B cell (primary cell): ENCODE measurements around the gene MARS1. TPM values are rescaled to one million over a fixed set of nuclear protein-coding genes. Genes with fewer than 3 reads are reported as not detected.
"Not testable (repeated sequence)": the region's sequence is repeated elsewhere in the genome, so short reads cannot be mapped to it uniquely, and the experiment has no call there.

ENCODE experiments used
- ATAC-seq: fragments of 200-7000 bp; cut with Tn5 transposase; one replicate; pipeline ENCODE4 v1.10.0; 2021; ENCODE audit warnings: low read depth, mild to moderate bottlenecking, moderate number of reproducible peaks, moderate library complexity
- CTCF ChIA-PET: fragments of 350-600 bp; sonication (Branson Sonifier 250); formaldehyde crosslinking; loops from one replicate; lab custom pipeline; 2021; ENCODE audit warnings: antibody characterized with exemption, inconsistent platforms; lab: Charles Lee
- POLR2A ChIA-PET: fragments of 350-600 bp; sonication (Branson Sonifier 250); formaldehyde crosslinking; loops from one replicate; lab custom pipeline; 2021; ENCODE audit warnings: antibody characterized with exemption; lab: Charles Lee
- DNase-seq: peaks from one replicate; pipeline ENCODE4 v3.0.0; 2013
- H2AFZ ChIP-seq: 2 replicates; pipeline ENCODE4 v1.6.1; 2012; ENCODE audit warnings: mild to moderate bottlenecking, low read depth, low read length; ENCODE audit not compliant: insufficient read depth, poor library complexity, severe bottlenecking
- H3K27ac ChIP-seq, 2 donors: 1 replicate in 1 of 2; 2 replicates in 1 of 2; pipeline ENCODE4 v1.5.1; 2012 to 2013; ENCODE audit warnings: low read length in 2 of 2, mild to moderate bottlenecking in 2 of 2, moderate library complexity in 1 of 2
- H3K27me3 ChIP-seq, 4 experiments: fragments of 200-600 bp in 1 of 4; sonication (generic) in 1 of 4; replicated peaks in 1 of 4; 1 replicate in 2 of 4; 2 replicates in 2 of 4; pipeline versions ENCODE4 v1.6.1 to v1.7.0; 2013 to 2016; ENCODE audit warnings: low read length in 3 of 4, mild to moderate bottlenecking in 2 of 4, mixed read lengths in 1 of 4, moderate library complexity in 1 of 4; ENCODE audit not compliant: insufficient read depth in 4 of 4, control insufficient read depth in 3 of 4; ENCODE audit errors: control extremely low read depth in 1 of 4
- H3K36me3 ChIP-seq, 2 experiments: replicated peaks in 1 of 2; 1 replicate in 1 of 2; 2 replicates in 1 of 2; pipeline versions ENCODE4 v1.6.1 to v1.7.1; 2013; ENCODE audit warnings: low read length in 1 of 2; ENCODE audit not compliant: insufficient read depth in 2 of 2, control insufficient read depth in 1 of 2; ENCODE audit errors: control extremely low read depth in 1 of 2, extremely low read depth in 1 of 2
- H3K4me1 ChIP-seq, 2 donors: fragments of 200-600 bp in 1 of 2; sonication (generic) in 1 of 2; 1 replicate in 1 of 2; 2 replicates in 1 of 2; pipeline versions ENCODE4 v1.5.1 to v1.6.1; 2013 to 2017; ENCODE audit warnings: low read length in 2 of 2; ENCODE audit not compliant: control insufficient read depth in 2 of 2, insufficient read depth in 2 of 2
- H3K4me2 ChIP-seq: replicated peaks from 2 replicates; pipeline ENCODE3; 2012; ENCODE audit warnings: mild to moderate bottlenecking, low read depth, low read length; ENCODE audit not compliant: poor library complexity, severe bottlenecking
- H3K4me3 ChIP-seq, 5 experiments: fragments of 200-600 bp in 1 of 5; sonication (generic) in 1 of 5; 1 replicate in 3 of 5; 2 replicates in 2 of 5; pipeline versions ENCODE4 v1.5.1 to v1.7.0; 2011 to 2016; ENCODE audit warnings: low read length in 4 of 5, mild to moderate bottlenecking in 4 of 5, low read depth in 2 of 5, control low read depth in 1 of 5, moderate library complexity in 1 of 5; ENCODE audit not compliant: insufficient read depth in 1 of 5; ENCODE audit errors: control extremely low read depth in 1 of 5, extremely low read depth in 1 of 5
- H3K79me2 ChIP-seq: fragments of 200-600 bp; sonication (generic); one replicate; pipeline ENCODE4 v1.6.0; 2016; ENCODE audit warnings: low read length; ENCODE audit not compliant: control insufficient read depth, insufficient read depth
- H3K9ac ChIP-seq: fragments of 200-600 bp; sonication (generic); 2 replicates; pipeline ENCODE4 v1.6.1; 2017; ENCODE audit warnings: mild to moderate bottlenecking, low read length, moderate library complexity
- H3K9me3 ChIP-seq, 3 donors: one replicate each; pipeline versions ENCODE4 v1.6.1 to v1.7.1; 2013; ENCODE audit warnings: low read length in 2 of 3; ENCODE audit not compliant: control insufficient read depth in 2 of 3, insufficient read depth in 1 of 3; ENCODE audit errors: control extremely low read depth in 1 of 3
- H4K20me1 ChIP-seq: 2 replicates; pipeline ENCODE4 v1.6.0; 2012; ENCODE audit warnings: mild to moderate bottlenecking, low read length; ENCODE audit not compliant: insufficient read depth, control insufficient read depth, poor library complexity, severe bottlenecking
- H3K27ac Mint-ChIP-seq: one replicate; pipeline ENCODE4 v1.8.0; 2021; ENCODE audit warnings: mixed read lengths
- H3K27me3 Mint-ChIP-seq: one replicate; pipeline ENCODE4 v1.8.0; 2021; ENCODE audit warnings: mixed read lengths
- H3K4me1 Mint-ChIP-seq: one replicate; pipeline ENCODE4 v1.8.0; 2021; ENCODE audit warnings: mixed read lengths
- H3K4me3 Mint-ChIP-seq: one replicate; pipeline ENCODE4 v1.8.0; 2021; ENCODE audit warnings: mixed read lengths
- H3K9me3 Mint-ChIP-seq: one replicate; pipeline ENCODE4 v1.8.0; 2022; ENCODE audit warnings: mixed read lengths; ENCODE audit not compliant: insufficient read depth
- EZH2 ChIP-seq: IDR thresholded peaks from 2 replicates; pipeline ENCODE4 v1.6.1; 2012; ENCODE audit warnings: borderline replicate concordance, low read depth, mild to moderate bottlenecking, moderate library complexity, low read length; ENCODE audit not compliant: insufficient read depth, poor library complexity, severe bottlenecking
- WGBS: methylation state at CpG from one replicate; pipeline ENCODE4 v1.1.5; 2013; ENCODE audit warnings: missing lambda C conversion rate; ENCODE audit not compliant: insufficient coverage; 5-methylcytosine and 5-hydroxymethylcytosine counted together
- intact Hi-C: fragments of 100-400 bp; cut with micrococcal nuclease; formaldehyde crosslinking; loops from one replicate; pipeline ENCODE4 v1.10.0; 2022
- polyA plus RNA-seq: library from polyadenylated mRNA; depleted of rRNA; stranded (reverse); fragments of >200 nt; gene quantifications from 2 replicates; pipeline ENCODE4 v1.2.3, GENCODE V29; 2012
- total RNA-seq, 2 donors: library from RNA; stranded (reverse); fragments of 120-200 nt in 1 of 2; gene quantifications; 1 replicate in 1 of 2; 2 replicates in 1 of 2; pipeline versions ENCODE4 v1.2.3 to v1.2.4, GENCODE V29; 2013 to 2022
- TF ChIP-seq, protein P1 (sequence below): fragments of 200-600 bp; IDR thresholded peaks from one replicate; pipeline ENCODE4 v1.8.0; 2022; ENCODE audit warnings: antibody characterized with exemption, mild to moderate bottlenecking

MARS1 gene
- total and polyA plus RNA-seq, 2 donors (not counting 1 experiment from before 2014, with no cell fraction given): 158 to 193 TPM

DNA sequence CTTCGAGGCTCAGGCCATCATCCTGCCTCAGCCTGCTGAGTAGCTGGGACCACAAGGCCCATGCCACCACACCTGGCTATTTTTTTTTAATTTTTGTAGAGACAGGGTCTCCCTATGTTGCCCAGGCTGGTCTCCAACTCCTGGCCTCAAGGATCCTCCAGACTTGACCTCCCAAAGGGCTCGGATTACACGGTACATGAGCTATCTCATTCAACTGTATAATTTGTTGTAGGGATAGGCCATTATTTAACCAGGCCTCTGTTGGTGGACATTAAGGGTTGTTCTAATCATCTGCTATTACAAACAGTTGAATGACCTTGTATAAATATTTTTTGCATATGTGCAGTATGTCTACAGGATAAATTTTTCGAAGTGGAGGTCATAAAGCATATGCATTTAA, 71.0 kb downstream of the MARS1 start:
- no peaks in the 10 kb centered on the region for H3K36me3 ChIP-seq

DNA sequence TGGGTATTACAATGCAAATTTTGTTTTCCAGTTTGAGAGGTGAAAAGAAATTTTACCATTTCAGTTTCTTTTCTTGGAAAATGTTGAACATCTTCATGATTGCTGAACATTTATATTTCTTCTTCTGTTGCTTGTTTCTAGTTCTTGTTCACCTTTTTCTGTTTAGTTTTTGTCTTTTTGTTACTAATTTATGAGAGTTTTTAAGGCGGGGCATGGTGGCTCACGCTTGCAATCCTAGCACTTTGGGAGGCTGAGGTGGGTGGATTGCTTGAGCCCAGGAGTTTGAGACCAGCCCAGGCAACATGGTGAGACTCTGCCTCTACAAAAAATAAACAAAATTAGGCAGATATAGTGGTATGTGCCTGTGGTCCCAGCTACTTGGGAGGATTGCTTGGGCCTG, 72.6 kb downstream of the MARS1 start:
- no peaks in the 10 kb centered on the region for H4K20me1 ChIP-seq
- no peak for TF ChIP-seq EZH2
- TF ChIP-seq, protein P1, sequence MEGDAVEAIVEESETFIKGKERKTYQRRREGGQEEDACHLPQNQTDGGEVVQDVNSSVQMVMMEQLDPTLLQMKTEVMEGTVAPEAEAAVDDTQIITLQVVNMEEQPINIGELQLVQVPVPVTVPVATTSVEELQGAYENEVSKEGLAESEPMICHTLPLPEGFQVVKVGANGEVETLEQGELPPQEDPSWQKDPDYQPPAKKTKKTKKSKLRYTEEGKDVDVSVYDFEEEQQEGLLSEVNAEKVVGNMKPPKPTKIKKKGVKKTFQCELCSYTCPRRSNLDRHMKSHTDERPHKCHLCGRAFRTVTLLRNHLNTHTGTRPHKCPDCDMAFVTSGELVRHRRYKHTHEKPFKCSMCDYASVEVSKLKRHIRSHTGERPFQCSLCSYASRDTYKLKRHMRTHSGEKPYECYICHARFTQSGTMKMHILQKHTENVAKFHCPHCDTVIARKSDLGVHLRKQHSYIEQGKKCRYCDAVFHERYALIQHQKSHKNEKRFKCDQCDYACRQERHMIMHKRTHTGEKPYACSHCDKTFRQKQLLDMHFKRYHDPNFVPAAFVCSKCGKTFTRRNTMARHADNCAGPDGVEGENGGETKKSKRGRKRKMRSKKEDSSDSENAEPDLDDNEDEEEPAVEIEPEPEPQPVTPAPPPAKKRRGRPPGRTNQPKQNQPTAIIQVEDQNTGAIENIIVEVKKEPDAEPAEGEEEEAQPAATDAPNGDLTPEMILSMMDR: no peak
- H3K9me3 Mint-ChIP-seq: no peaks in the 10 kb centered on the region
- intact Hi-C loops: no loop called here
- H3K9me3 ChIP-seq: no peaks in the 10 kb centered on the region
- no peak for DNase-seq
- H3K36me3 ChIP-seq: no peaks in the 10 kb centered on the region
- no CpG with 5 or more reads among the region's 2 CpGs for WGBS
- H3K4me2 ChIP-seq: no peak overlapping the region
- H3K4me3 Mint-ChIP-seq: no peak overlapping the region
- ChIA-PET CTCF (no interaction called here), POLR2A (no interaction called here)
- no peak for ATAC-seq
- no peaks in the 10 kb centered on the region for H3K4me1 ChIP-seq
- H3K27ac ChIP-seq: no peak overlapping the region
- peaks cover 28% of the 10 kb centered on the region for H3K27me3 Mint-ChIP-seq
- peaks cover 0 to 15% (median 2%) of the 10 kb centered on the region in 4 experiments for H3K27me3 ChIP-seq
- no peaks in the 10 kb centered on the region for H3K79me2 ChIP-seq
- H3K4me3 ChIP-seq: no peak overlapping the region
- H3K27ac Mint-ChIP-seq: no peak overlapping the region
- H3K9ac ChIP-seq: no peak overlapping the region
- no peaks in the 10 kb centered on the region for H3K4me1 Mint-ChIP-seq
- no peak overlapping the region for H2AFZ ChIP-seq

More for the DNA sequence above, 71.0 kb downstream of the MARS1 start:
- Mint-ChIP-seq H3K4me3 (no peak overlapping the region), H3K27me3 (peaks cover 23% of the 10 kb centered on the region), H3K4me1 (no peaks in the 10 kb centered on the region), H3K27ac (no peak overlapping the region), H3K9me3 (no peaks in the 10 kb centered on the region)
- 100% methylated on average over 1 of the region's 4 CpGs for WGBS
- TF ChIP-seq, protein P1: no peak
- no peak for TF ChIP-seq EZH2
- no peaks in the 10 kb centered on the region for H4K20me1 ChIP-seq
- no peaks in the 10 kb centered on the region for H3K79me2 ChIP-seq
- POLR2A ChIA-PET: no interaction called here
- no peak for DNase-seq
- no peak overlapping the region for H2AFZ ChIP-seq
- H3K4me3 ChIP-seq: no peak overlapping the region
- no peak for ATAC-seq
- peaks cover 0 to 10% (median 2%) of the 10 kb centered on the region in 4 experiments for H3K27me3 ChIP-seq
- CTCF ChIA-PET: no interaction called here
- H3K9ac ChIP-seq: no peak overlapping the region
- no peaks in the 10 kb centered on the region for H3K4me1 ChIP-seq
- H3K4me2 ChIP-seq: no peak overlapping the region
- H3K9me3 ChIP-seq: no peaks in the 10 kb centered on the region
- H3K27ac ChIP-seq: no peak overlapping the region
- intact Hi-C loops: no loop called here

DNA sequence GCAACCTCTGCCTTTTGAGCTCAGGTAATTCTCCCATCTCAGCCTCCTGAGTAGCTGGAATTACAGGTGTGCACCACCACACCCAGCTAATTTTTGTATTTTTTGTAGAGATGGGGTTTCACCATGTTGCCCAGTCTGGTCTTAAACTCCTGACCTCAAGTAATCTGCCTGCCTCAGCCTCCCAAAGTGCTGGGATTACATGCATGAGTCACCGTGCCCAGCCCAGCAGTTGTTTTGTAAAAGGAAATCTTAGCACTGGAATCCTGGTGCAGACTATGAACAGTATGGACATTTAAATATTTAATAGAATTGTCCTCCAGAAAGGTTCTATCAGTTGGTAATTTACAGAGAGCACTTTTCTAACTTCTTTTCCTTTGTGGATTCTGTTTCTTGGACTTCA, 73.2 kb downstream of the MARS1 start:
- H3K9me3 Mint-ChIP-seq, POLR2A ChIA-PET, H3K9ac ChIP-seq, H4K20me1 ChIP-seq, H3K4me3 ChIP-seq, H3K9me3 ChIP-seq, ATAC-seq, DNase-seq, H3K36me3 ChIP-seq, H3K4me1 ChIP-seq, H3K4me2 ChIP-seq, H3K27ac ChIP-seq, H3K4me1 Mint-ChIP-seq, intact Hi-C loops, H3K79me2 ChIP-seq, CTCF ChIA-PET, H2AFZ ChIP-seq, H3K4me3 Mint-ChIP-seq, H3K27ac Mint-ChIP-seq: not testable (repeated sequence)
- H3K27me3 ChIP-seq: peaks cover 0 to 15% (median 2%) of the 10 kb centered on the region in 4 experiments
- WGBS: no CpG with 5 or more reads among the region's 1 CpG
- peaks cover 28% of the 10 kb centered on the region for H3K27me3 Mint-ChIP-seq
